Middle frontal gyrus (tissue), 1 donor: ENCODE results near the gene FTO.

ENCODE experiments used
- DNase-seq: peaks from one replicate; pipeline ENCODE4 v3.0.0-alpha.2; 2015; ENCODE audit warnings: low spot score; ENCODE audit errors: extremely low spot score

Gene FTO

GRCh38 chr16:54049591-54050458, 345.9 kb downstream of the FTO start:
- DNase-seq, result no peak

- no peak for DNase-seq
Observed at GRCh38 chr16:54050459-54051210, 346.7 kb downstream of the FTO start.

GRCh38 chr16:54051821-54052220, 347.9 kb downstream of the FTO start:
- no peak for DNase-seq

GRCh38 chr16:54052271-54052670, 348.3 kb downstream of the FTO start:
- no peak for DNase-seq

- no peak for DNase-seq
Observed at GRCh38 chr16:54053891-54054820, 350.2 kb downstream of the FTO start.

GRCh38 chr16:54055191-54055590, 351.2 kb downstream of the FTO start:
- DNase-seq, result no peak

GRCh38 chr16:54055864-54056263, 351.9 kb downstream of the FTO start:
- no peak for DNase-seq

GRCh38 chr16:54056921-54057320, 353.0 kb downstream of the FTO start:
- DNase-seq, result no peak

- no peak for DNase-seq
Observed at GRCh38 chr16:54059319-54059718, 355.4 kb downstream of the FTO start.

- no peak for DNase-seq
Observed at GRCh38 chr16:54060599-54061421, 356.9 kb downstream of the FTO start.

GRCh38 chr16:54061454-54061853, 357.5 kb downstream of the FTO start:
- DNase-seq, result no peak

GRCh38 chr16:54062361-54063278, 358.7 kb downstream of the FTO start:
- DNase-seq, result no peak

GRCh38 chr16:54063279-54063773, 359.4 kb downstream of the FTO start:
- no peak for DNase-seq

GRCh38 chr16:54066451-54067105, 362.6 kb downstream of the FTO start:
- no peak for DNase-seq

- no peak for DNase-seq
Observed at GRCh38 chr16:54067322-54068065, 363.5 kb downstream of the FTO start.

GRCh38 chr16:54068212-54068611, 364.3 kb downstream of the FTO start:
- DNase-seq, result no peak

GRCh38 chr16:54069601-54070239, 365.8 kb downstream of the FTO start:
- DNase-seq, result no peak
